ENCODE measurements around the gene NELFCD. TPM values are rescaled to one million over a fixed set of nuclear protein-coding genes. Genes with fewer than 3 reads are reported as not detected.

Gene NELFCD
- polyA plus RNA-seq, 1 donor: 162 TPM

Other genes with a start within 250 kb of the NELFCD start
- gene GNAS-AS1, start 130.4 kb upstream of the NELFCD start, polyA plus RNA-seq (ENCODE audit: insufficient read length): 1.0 TPM
- gene GNAS, start 128.5 kb upstream of the NELFCD start, polyA plus RNA-seq (ENCODE audit: insufficient read length): 1,874 TPM
- gene CTSZ, start 26.0 kb downstream of the NELFCD start, polyA plus RNA-seq (ENCODE audit: insufficient read length): 65.2 TPM
- gene TUBB1, start 38.2 kb downstream of the NELFCD start, polyA plus RNA-seq (ENCODE audit: insufficient read length): 1.3 TPM
- gene ATP5F1E, start 51.1 kb downstream of the NELFCD start, polyA plus RNA-seq (ENCODE audit: insufficient read length): 166 TPM
- 75.9 TPM for gene PRELID3B, start 61.5 kb downstream of the NELFCD start, polyA plus RNA-seq (ENCODE audit: insufficient read length)
- gene ZNF831, start 182.6 kb downstream of the NELFCD start, polyA plus RNA-seq (ENCODE audit: insufficient read length): 0.15 TPM

Data from left kidney (tissue), 1 donor.